ENCODE results near the gene GPAT2.
"Not testable (repeated sequence)": the region's sequence is repeated elsewhere in the genome, so short reads cannot be mapped to it uniquely, and the experiment has no call there.

The GPAT2 gene

GRCh38 chr2:96022701-96023447, 11.8 kb downstream of the GPAT2 start:
- not testable (repeated sequence) for DNase-seq

- DNase-seq = not testable (repeated sequence)
Observed at GRCh38 chr2:96022126-96022525, 12.6 kb downstream of the GPAT2 start.

- DNase-seq = not testable (repeated sequence)
Observed at GRCh38 chr2:96021142-96021541, 13.6 kb downstream of the GPAT2 start.

GRCh38 chr2:96019909-96020590, 14.7 kb downstream of the GPAT2 start:
- DNase-seq = not testable (repeated sequence)

- DNase-seq = not testable (repeated sequence)
Observed at GRCh38 chr2:96016321-96016720, 18.4 kb downstream of the GPAT2 start.

GRCh38 chr2:96012792-96013264, 21.9 kb downstream of the GPAT2 start:
- not testable (repeated sequence) for DNase-seq

- DNase-seq = not testable (repeated sequence)
Observed at GRCh38 chr2:96012086-96012791, 22.5 kb downstream of the GPAT2 start.

GRCh38 chr2:96011129-96011455, 23.6 kb downstream of the GPAT2 start:
- not testable (repeated sequence) for DNase-seq

- not testable (repeated sequence) for DNase-seq
Observed at GRCh38 chr2:96010320-96011128, 24.2 kb downstream of the GPAT2 start.

- DNase-seq = not testable (repeated sequence)
Observed at GRCh38 chr2:96009833-96010232, 24.9 kb downstream of the GPAT2 start.

GRCh38 chr2:96008051-96008450, 26.7 kb downstream of the GPAT2 start:
- not testable (repeated sequence) for DNase-seq

- DNase-seq = not testable (repeated sequence)
Observed at GRCh38 chr2:96006248-96006647, 28.5 kb downstream of the GPAT2 start.

GRCh38 chr2:95992520-95993272, 42.0 kb downstream of the GPAT2 start:
- DNase-seq = not testable (repeated sequence)

- not testable (repeated sequence) for DNase-seq
Observed at GRCh38 chr2:95992102-95992501, 42.6 kb downstream of the GPAT2 start.

- DNase-seq = not testable (repeated sequence)
Observed at GRCh38 chr2:95991351-95992094, 43.2 kb downstream of the GPAT2 start, which contains the start of gene ANKRD36C. Gene ANKRD36C (minus strand): TSS chr2:95991824. CDS start chr2:95991708, 116 bp downstream.

- DNase-seq = not testable (repeated sequence)
Observed at GRCh38 chr2:95990884-95991283, 43.8 kb downstream of the GPAT2 start.
